ENCODE measurements around the gene FOLR2.

DNA sequence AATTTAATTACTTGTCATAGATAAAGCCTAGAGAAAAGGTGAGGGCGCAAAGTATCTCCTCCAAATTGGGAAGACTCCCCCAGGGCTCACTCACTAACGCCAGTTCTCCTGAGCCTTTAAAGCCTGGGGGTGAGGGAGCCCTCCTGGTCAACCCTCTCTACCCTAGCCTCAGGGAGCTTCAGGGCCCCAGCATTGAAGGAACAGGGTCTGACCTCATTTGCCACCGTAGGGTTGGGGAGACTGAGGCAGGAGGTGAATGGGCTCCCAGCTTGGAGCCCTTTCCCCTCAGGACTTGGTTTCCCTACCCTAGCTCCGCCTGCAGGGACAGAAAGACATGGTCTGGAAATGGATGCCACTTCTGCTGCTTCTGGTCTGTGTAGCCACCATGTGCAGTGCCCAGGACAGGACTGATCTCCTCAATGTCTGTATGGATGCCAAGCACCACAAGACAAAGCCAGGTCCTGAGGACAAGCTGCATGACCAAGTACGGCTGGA is 1.7 kb downstream of the FOLR2 start:
- TF ChIP-seq YY1 (IDR thresholded peaks at IDR 0.05; ENCODE audit: insufficient read depth, insufficient read length) (no peak), SUZ12 (IDR thresholded peaks at IDR 0.05; ENCODE audit: extremely low read depth, insufficient read depth, insufficient read length) (no peak)

All from NT2/D1 (cell line).